Tibial nerve (tissue), 3 donors: ENCODE measurements around the gene HS6ST3.

Source experiments
- EP300 ChIP-seq, 2 donors: sonication (generic); formaldehyde crosslinking; IDR thresholded peaks; one replicate each; pipeline ENCODE4 v1.6.1; 2017; ENCODE audit warnings: antibody characterized with exemption in 2 of 2, mild to moderate bottlenecking in 1 of 2
- POLR2A ChIP-seq, 2 donors: fragments of 450-650 bp; IDR thresholded peaks; one replicate each; pipeline ENCODE4 v1.6.1; 2017; ENCODE audit warnings: antibody characterized with exemption in 2 of 2, mild to moderate bottlenecking in 2 of 2, moderate library complexity in 2 of 2

DNA sequence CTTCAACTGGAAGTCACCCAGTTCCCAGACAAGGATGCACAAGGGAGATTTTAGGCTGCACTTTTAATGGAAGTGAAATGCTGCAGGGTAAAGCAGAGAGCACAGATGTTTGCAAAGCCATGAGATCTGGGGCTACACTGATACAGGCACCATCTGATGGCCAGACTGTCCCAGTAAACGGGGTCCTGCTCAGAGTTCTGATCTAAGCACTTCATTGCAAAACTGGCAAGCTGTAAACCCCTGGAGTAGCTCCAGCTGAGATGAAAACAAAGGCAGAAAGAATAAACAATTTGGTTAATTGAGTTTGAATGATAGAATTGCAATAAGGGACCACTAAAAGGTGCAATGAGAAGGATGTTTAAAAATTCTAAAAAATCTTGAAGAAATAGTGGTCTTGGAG lies 707.2 kb downstream of the HS6ST3 start:
- no peak for TF ChIP-seq EP300 (IDR thresholded peaks at IDR 0.05)
- TF ChIP-seq POLR2A (IDR thresholded peaks at IDR 0.05): no peak
